H9 (cell line): ENCODE measurements around the gene UNC13C. TPM values are rescaled to one million over a fixed set of nuclear protein-coding genes. Genes with fewer than 3 reads are reported as not detected.
A peak's percentile ranks its signal among the peaks of the same experiment; 100 is the strongest.

Experiments used
- DNase-seq: peaks from one replicate; pipeline ENCODE4 v3.0.0-alpha.2; 2017
- H2AFZ ChIP-seq: one replicate; pipeline ENCODE4 v1.6.1; 2013; ENCODE audit warnings: mild to moderate bottlenecking, low read length, control low read depth, moderate library complexity
- H2AK5ac ChIP-seq: 2 replicates; pipeline ENCODE4 v1.6.1; 2013; ENCODE audit warnings: low read length, control low read depth, mixed read lengths; ENCODE audit not compliant: insufficient read length
- H2BK120ac ChIP-seq: one replicate; pipeline ENCODE4 v1.6.1; 2013; ENCODE audit warnings: low read depth, mild to moderate bottlenecking, low read length, control low read depth, inconsistent platforms; ENCODE audit not compliant: poor library complexity, severe bottlenecking
- H2BK12ac ChIP-seq: 2 replicates; pipeline ENCODE4 v1.6.1; 2013; ENCODE audit warnings: low read length, control low read depth, mixed read lengths, low read depth; ENCODE audit not compliant: insufficient read length
- H2BK15ac ChIP-seq: 2 replicates; pipeline ENCODE4 v1.6.1; 2013; ENCODE audit warnings: low read depth, low read length, control low read depth
- H2BK20ac ChIP-seq: one replicate; pipeline ENCODE4 v1.6.1; 2013; ENCODE audit warnings: low read depth, mild to moderate bottlenecking, low read length, control low read depth, inconsistent platforms; ENCODE audit not compliant: poor library complexity, severe bottlenecking
- H2BK5ac ChIP-seq: 2 replicates; pipeline ENCODE4 v1.6.1; 2013; ENCODE audit warnings: low read length, control low read depth, mixed read lengths; ENCODE audit not compliant: insufficient read length
- H3K14ac ChIP-seq: 2 replicates; pipeline ENCODE4 v1.6.1; 2013; ENCODE audit warnings: low read length, control low read depth; ENCODE audit not compliant: insufficient read depth
- H3K18ac ChIP-seq: 2 replicates; pipeline ENCODE4 v1.6.1; 2013; ENCODE audit warnings: low read depth, mild to moderate bottlenecking, mixed read lengths, low read length, control low read depth; ENCODE audit not compliant: insufficient read length
- H3K23ac ChIP-seq: 2 replicates; pipeline ENCODE4 v1.6.1; 2013; ENCODE audit warnings: low read length, control low read depth, mixed read lengths, low read depth; ENCODE audit not compliant: insufficient read length
- H3K23me2 ChIP-seq: 2 replicates; pipeline ENCODE4 v1.6.1; 2013; ENCODE audit warnings: low read depth, mild to moderate bottlenecking, mixed read lengths, low read length, control low read depth; ENCODE audit not compliant: insufficient read length, poor library complexity, severe bottlenecking
- H3K27ac ChIP-seq: 2 replicates; pipeline ENCODE4 v1.5.1; 2013; ENCODE audit warnings: low read length, control low read depth, mixed read lengths, low read depth; ENCODE audit not compliant: insufficient read length
- H3K27me3 ChIP-seq: 2 replicates; pipeline ENCODE4 v1.6.1; 2013; ENCODE audit warnings: low read length, control low read depth, inconsistent platforms; ENCODE audit not compliant: insufficient read depth
- H3K4ac ChIP-seq: 2 replicates; pipeline ENCODE4 v1.6.1; 2013; ENCODE audit warnings: low read depth, mild to moderate bottlenecking, control low read depth, inconsistent platforms, low read length, moderate library complexity
- H3K4me1 ChIP-seq: 2 replicates; pipeline ENCODE4 v1.6.1; 2013; ENCODE audit warnings: low read length, control low read depth, inconsistent platforms; ENCODE audit not compliant: insufficient read depth
- H3K4me2 ChIP-seq: 2 replicates; pipeline ENCODE4 v1.6.1; 2013; ENCODE audit warnings: low read length, control low read depth, mixed read lengths; ENCODE audit not compliant: insufficient read length, insufficient read depth
- H3K56ac ChIP-seq: 2 replicates; pipeline ENCODE4 v1.6.1; 2013; ENCODE audit warnings: low read depth, mild to moderate bottlenecking, mixed read lengths, low read length, control low read depth; ENCODE audit not compliant: insufficient read length
- H3K79me1 ChIP-seq: 2 replicates; pipeline ENCODE4 v1.6.1; 2013; ENCODE audit warnings: low read depth, mild to moderate bottlenecking, moderate library complexity, low read length, control low read depth, inconsistent platforms; ENCODE audit not compliant: insufficient read depth, poor library complexity, severe bottlenecking
- H3K79me2 ChIP-seq: 2 replicates; pipeline ENCODE4 v1.6.1; 2013; ENCODE audit warnings: low read length, control low read depth, inconsistent platforms; ENCODE audit not compliant: insufficient read depth
- H3K9ac ChIP-seq: 2 replicates; pipeline ENCODE4 v1.6.1; 2013; ENCODE audit warnings: low read length, control low read depth, mixed read lengths; ENCODE audit not compliant: insufficient read length; ENCODE audit errors: extremely low read depth
- H3K9me3 ChIP-seq: one replicate; pipeline ENCODE4 v1.6.1; 2013; ENCODE audit warnings: low read depth, low read length, inconsistent platforms; ENCODE audit not compliant: control insufficient read depth
- H3T11ph ChIP-seq: one replicate; pipeline ENCODE4 v1.6.1; 2013; ENCODE audit warnings: mild to moderate bottlenecking, low read length, control low read depth, inconsistent platforms
- H4K20me1 ChIP-seq: one replicate; pipeline ENCODE4 v1.6.1; 2013; ENCODE audit not compliant: control insufficient read depth, insufficient read length, insufficient read depth
- H4K5ac ChIP-seq: 2 replicates; pipeline ENCODE4 v1.6.1; 2013; ENCODE audit warnings: low read depth, mild to moderate bottlenecking, mixed read lengths, low read length, control low read depth; ENCODE audit not compliant: insufficient read length
- H4K8ac ChIP-seq: replicated peaks from 2 replicates; pipeline ENCODE4 v1.6.1; 2013; ENCODE audit warnings: low read length, control low read depth, mixed read lengths, low read depth; ENCODE audit not compliant: insufficient read length
- H4K91ac ChIP-seq: 2 replicates; pipeline ENCODE4 v1.6.1; 2013; ENCODE audit warnings: low read depth, mild to moderate bottlenecking, moderate library complexity, mixed read lengths, low read length, control low read depth; ENCODE audit not compliant: insufficient read length
- H3K27ac Mint-ChIP-seq, 3 experiments: 2 replicates in 2 of 3; 3 replicates in 1 of 3; pipeline ENCODE4 v1.8.0; 2020 to 2021; ENCODE audit warnings: mixed read lengths in 3 of 3, mild to moderate bottlenecking in 1 of 3, moderate library complexity in 1 of 3
- H3K27me3 Mint-ChIP-seq: 2 replicates; pipeline ENCODE4 v1.8.0; 2021; ENCODE audit warnings: low read depth, mild to moderate bottlenecking, moderate library complexity, mixed read lengths
- H3K36me3 Mint-ChIP-seq, 3 experiments: 2 replicates in 2 of 3; 3 replicates in 1 of 3; pipeline ENCODE4 v1.8.0; 2020 to 2021; ENCODE audit warnings: low read depth in 3 of 3, mixed read lengths in 3 of 3; ENCODE audit not compliant: insufficient read depth in 1 of 3
- H3K4me1 Mint-ChIP-seq, 2 experiments: 2 replicates each; pipeline ENCODE4 v1.8.0; 2020; ENCODE audit warnings: mixed read lengths in 2 of 2
- H3K4me3 Mint-ChIP-seq, 2 experiments: 2 replicates in 1 of 2; 3 replicates in 1 of 2; pipeline ENCODE4 v1.8.0; 2020 to 2021; ENCODE audit warnings: mild to moderate bottlenecking in 2 of 2, mixed read lengths in 2 of 2, moderate library complexity in 1 of 2
- H3K9me3 Mint-ChIP-seq, 2 experiments: 2 replicates in 1 of 2; 3 replicates in 1 of 2; pipeline ENCODE4 v1.8.0; 2020; ENCODE audit warnings: mild to moderate bottlenecking in 2 of 2, mixed read lengths in 2 of 2, moderate library complexity in 1 of 2
- CTCF ChIP-seq: fragments of 200-600 bp; sonication (generic); conservative IDR thresholded peaks from 3 replicates; pipeline ENCODE4 v1.8.0; 2021; ENCODE audit warnings: antibody characterized with exemption, mild to moderate bottlenecking
- WGBS: extraction: QIAGEN DNeasy Blood & Tissue Kit; methylation state at CpG from one replicate; pipeline ENCODE4 v1.1.7; 2013; ENCODE audit warnings: missing lambda C conversion rate, low lambda C conversion rate, mixed read lengths; ENCODE audit not compliant: insufficient read length; ENCODE audit errors: extremely low coverage; 5-methylcytosine and 5-hydroxymethylcytosine counted together
- total RNA-seq: library from RNA; stranded (reverse); gene quantifications from 2 replicates; pipeline ENCODE4 v1.2.1, GENCODE V29; 2021

Gene UNC13C
- total RNA-seq, 1 experiment from 2014 or later = 0.02 TPM

- Histone ChIP-seq H3K4me2 (no peak overlapping the region), H4K20me1 (no peaks in the 10 kb centered on the region), H3K4ac (no peak overlapping the region), H2BK20ac (no peak overlapping the region), H3K56ac (no peak overlapping the region), H2BK5ac (no peak overlapping the region), H2BK120ac (no peak overlapping the region), H3K27ac (no peak overlapping the region), H4K91ac (no peak overlapping the region), H3K14ac (no peak overlapping the region), H4K5ac (no peak overlapping the region), H3K18ac (no peak overlapping the region), H2AK5ac (no peak overlapping the region), H3K23ac (no peak overlapping the region), H3K4me1 (no peaks in the 10 kb centered on the region), H4K8ac (no peak overlapping the region), H2AFZ (no peak overlapping the region), H2BK12ac (no peak overlapping the region), H3K79me2 (no peaks in the 10 kb centered on the region), H3K23me2 (no peaks in the 10 kb centered on the region), H3K9ac (no peak overlapping the region), H3K27me3 (no peaks in the 10 kb centered on the region), H3T11ph (no peak overlapping the region), H2BK15ac (no peak overlapping the region), H3K79me1 (no peaks in the 10 kb centered on the region), H3K9me3 (no peaks in the 10 kb centered on the region)
- DNase-seq = peak; percentile 24
- H3K27ac Mint-ChIP-seq = no peak overlapping the region
- peak; percentile 27; the same call in 2 of the 3 replicates for TF ChIP-seq CTCF
- no peak overlapping the region for H3K4me3 Mint-ChIP-seq
- no peaks in the 10 kb centered on the region for H3K36me3 Mint-ChIP-seq
- H3K27me3 Mint-ChIP-seq = no peaks in the 10 kb centered on the region
- no peaks in the 10 kb centered on the region for H3K4me1 Mint-ChIP-seq
- no peaks in the 10 kb centered on the region; a peak in 1 of 5 replicates for H3K9me3 Mint-ChIP-seq
- no CpG with 5 or more reads among the region's 6 CpGs for WGBS
Observed at GRCh38 chr15:54282228-54282836, 304.1 kb downstream of the UNC13C start.
